ENCODE data around the gene VANGL1. TPM values are rescaled to one million over a fixed set of nuclear protein-coding genes. Genes with fewer than 3 reads are reported as not detected.

The VANGL1 gene
- total RNA-seq, 4 donors from 2014 or later: 6.3 to 11.7 (median 8.1) TPM

DNA sequence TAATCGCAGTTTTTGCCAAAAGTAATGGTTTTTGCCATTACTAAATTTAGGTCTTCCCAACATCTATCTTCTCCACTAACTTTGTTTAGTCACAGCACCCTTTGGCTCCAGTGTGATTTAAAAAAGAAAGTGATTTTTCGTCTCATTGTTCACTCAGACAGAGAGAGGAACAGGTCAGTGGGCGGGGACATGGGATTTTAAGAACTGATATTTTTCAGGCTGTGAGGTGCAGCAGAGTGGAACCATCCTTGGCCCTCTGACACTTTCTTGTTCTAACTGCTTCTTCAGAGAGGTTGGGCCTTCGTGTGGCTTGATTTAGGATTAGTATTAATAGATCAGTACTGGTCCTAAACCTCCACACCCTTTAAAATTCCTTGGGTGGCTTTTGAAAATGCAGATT lies 88.0 kb downstream of the VANGL1 start:
- no peak overlapping the region for H3K4me3 ChIP-seq
- WGBS: 85% methylated on average over 4 of the region's 4 CpGs
- peaks cover 22 to 37% (median 28%) of the 10 kb centered on the region in 4 donors for H3K4me1 ChIP-seq
- intact Hi-C loops (cut with DNase I): no loop called here
- H3K27me3 ChIP-seq: no peaks in the 10 kb centered on the region
- H3K27ac ChIP-seq (replicated peaks in 1 of 4): no peak overlapping the region
- peaks cover 0 to 51% (median 14%) of the 10 kb centered on the region in 4 donors for H3K36me3 ChIP-seq
- no peaks in the 10 kb centered on the region for H3K9me3 ChIP-seq
- TF ChIP-seq POLR2A (IDR thresholded peaks at IDR 0.05; ENCODE audit: low read depth) (no peak), POLR2AphosphoS5 (IDR thresholded peaks at IDR 0.05) (no peak), EP300 (IDR thresholded peaks at IDR 0.05) (no peak)
- TF ChIP-seq, protein P1, sequence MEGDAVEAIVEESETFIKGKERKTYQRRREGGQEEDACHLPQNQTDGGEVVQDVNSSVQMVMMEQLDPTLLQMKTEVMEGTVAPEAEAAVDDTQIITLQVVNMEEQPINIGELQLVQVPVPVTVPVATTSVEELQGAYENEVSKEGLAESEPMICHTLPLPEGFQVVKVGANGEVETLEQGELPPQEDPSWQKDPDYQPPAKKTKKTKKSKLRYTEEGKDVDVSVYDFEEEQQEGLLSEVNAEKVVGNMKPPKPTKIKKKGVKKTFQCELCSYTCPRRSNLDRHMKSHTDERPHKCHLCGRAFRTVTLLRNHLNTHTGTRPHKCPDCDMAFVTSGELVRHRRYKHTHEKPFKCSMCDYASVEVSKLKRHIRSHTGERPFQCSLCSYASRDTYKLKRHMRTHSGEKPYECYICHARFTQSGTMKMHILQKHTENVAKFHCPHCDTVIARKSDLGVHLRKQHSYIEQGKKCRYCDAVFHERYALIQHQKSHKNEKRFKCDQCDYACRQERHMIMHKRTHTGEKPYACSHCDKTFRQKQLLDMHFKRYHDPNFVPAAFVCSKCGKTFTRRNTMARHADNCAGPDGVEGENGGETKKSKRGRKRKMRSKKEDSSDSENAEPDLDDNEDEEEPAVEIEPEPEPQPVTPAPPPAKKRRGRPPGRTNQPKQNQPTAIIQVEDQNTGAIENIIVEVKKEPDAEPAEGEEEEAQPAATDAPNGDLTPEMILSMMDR (IDR thresholded peaks at IDR 0.05): no peak
- no peak for DNase-seq (ENCODE audit: extremely low spot score)

DNA sequence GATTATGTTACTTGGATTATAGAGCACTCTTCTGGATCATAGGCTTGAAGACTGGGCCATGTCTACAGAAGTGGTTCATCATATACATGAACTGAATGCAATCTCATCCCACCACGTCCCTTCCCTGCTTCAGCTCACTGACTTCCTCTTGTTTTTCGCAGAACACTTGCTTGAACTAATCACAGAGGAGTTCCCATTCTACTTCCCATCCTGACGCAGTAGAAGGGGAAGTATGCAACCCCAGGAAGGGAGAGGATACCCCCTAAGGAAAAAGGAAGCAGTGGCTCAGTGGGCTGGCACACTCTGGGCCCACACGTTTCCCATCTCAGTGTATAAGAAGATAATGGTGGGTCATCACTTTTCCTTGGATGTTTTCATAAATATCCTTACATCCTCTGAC lies 90.5 kb downstream of the VANGL1 start:
- WGBS: 71% methylated on average over 4 of the region's 4 CpGs

DNA sequence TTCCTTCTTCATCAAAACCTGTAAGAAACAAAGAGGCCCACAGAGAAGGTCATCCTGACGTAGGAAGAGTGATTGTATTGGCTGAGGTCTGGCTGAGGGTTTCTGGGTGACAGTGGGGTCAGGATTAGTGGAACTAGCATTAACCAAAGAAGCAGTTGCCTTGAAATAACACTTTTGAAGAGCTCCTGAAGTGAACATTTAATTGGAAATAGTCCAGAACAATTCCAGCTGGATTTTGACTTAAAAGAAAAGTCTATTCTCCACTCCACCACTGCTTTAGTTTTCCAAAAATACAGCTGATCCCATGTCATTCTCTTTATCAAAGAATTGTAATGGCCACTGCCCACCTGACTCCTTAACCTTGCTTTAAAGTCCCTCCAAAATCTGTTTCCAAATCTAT lies 99.0 kb downstream of the VANGL1 start:
- Histone ChIP-seq H3K4me1 (peaks cover 0 to 6% (median 0%) of the 10 kb centered on the region in 4 donors), H3K27me3 (no peaks in the 10 kb centered on the region), H3K27ac (replicated peaks in 1 of 4) (no peak overlapping the region), H3K9me3 (no peaks in the 10 kb centered on the region), H3K36me3 (peaks cover 7 to 34% (median 23%) of the 10 kb centered on the region in 4 donors), H3K4me3 (no peak overlapping the region)
- intact Hi-C loops (cut with DNase I): no loop called here
- no peak for DNase-seq (ENCODE audit: extremely low spot score)
- WGBS: 54% methylated on average over 1 of the region's 1 CpG
- TF ChIP-seq, protein P1 (IDR thresholded peaks at IDR 0.05): no peak
- TF ChIP-seq POLR2A (IDR thresholded peaks at IDR 0.05; ENCODE audit: low read depth) (no peak), POLR2AphosphoS5 (IDR thresholded peaks at IDR 0.05) (no peak), EP300 (IDR thresholded peaks at IDR 0.05) (no peak)

More for the DNA sequence above, 90.5 kb downstream of the VANGL1 start:
- Histone ChIP-seq H3K4me1 (peaks cover 13 to 15% (median 13%) of the 10 kb centered on the region in 4 donors), H3K36me3 (peaks cover 0 to 32% (median 10%) of the 10 kb centered on the region in 4 donors), H3K27ac (replicated peaks in 1 of 4) (no peak overlapping the region), H3K4me3 (no peak overlapping the region), H3K27me3 (no peaks in the 10 kb centered on the region), H3K9me3 (no peaks in the 10 kb centered on the region)
- DNase-seq (ENCODE audit: extremely low spot score): no peak
- TF ChIP-seq POLR2AphosphoS5 (IDR thresholded peaks at IDR 0.05): no peak
- TF ChIP-seq, protein P1 (IDR thresholded peaks at IDR 0.05): no peak
- no peak for TF ChIP-seq EP300 (IDR thresholded peaks at IDR 0.05)
- no peak for TF ChIP-seq POLR2A (IDR thresholded peaks at IDR 0.05; ENCODE audit: low read depth)
- intact Hi-C loops (cut with DNase I): no loop called here

DNA sequence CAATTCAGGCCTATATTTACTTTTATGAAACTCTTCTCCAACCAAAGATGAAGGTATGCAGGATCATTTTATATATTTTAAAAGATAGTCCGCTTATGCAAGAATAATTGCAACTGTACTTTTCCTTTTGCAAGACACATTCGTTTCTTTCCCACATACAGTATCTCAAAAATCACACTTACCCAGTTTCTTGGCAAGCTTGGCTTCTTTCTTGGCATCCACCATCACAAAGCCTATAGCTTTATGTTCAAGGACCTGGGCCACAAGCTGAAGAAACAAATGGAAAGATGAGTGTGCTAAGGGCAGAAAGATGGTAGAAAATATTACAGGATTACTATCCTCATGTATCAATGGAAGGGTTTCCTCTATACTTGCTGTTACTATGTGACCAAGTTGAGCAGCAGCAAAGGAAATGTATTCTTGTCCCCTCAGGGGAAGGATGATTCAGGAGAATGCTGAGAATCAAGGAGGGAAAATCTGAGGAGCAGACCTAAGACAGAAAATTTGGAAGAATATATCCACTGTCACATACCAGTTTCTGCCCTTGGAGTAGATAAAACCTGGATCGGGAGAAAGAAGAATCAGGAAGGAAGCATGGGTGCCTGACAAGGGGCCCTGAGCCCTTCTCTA lies 103.0 kb downstream of the VANGL1 start:
- intact Hi-C loops (cut with DNase I): no loop called here
- Histone ChIP-seq H3K36me3 (peaks cover 0 to 14% (median 11%) of the 10 kb centered on the region in 4 donors), H3K4me1 (peaks cover 18 to 20% (median 18%) of the 10 kb centered on the region in 4 donors), H3K27me3 (no peaks in the 10 kb centered on the region), H3K9me3 (no peaks in the 10 kb centered on the region), H3K27ac (replicated peaks in 1 of 4) (no peak overlapping the region), H3K4me3 (no peak overlapping the region)
- no peak for DNase-seq (ENCODE audit: extremely low spot score)
- WGBS: 80% methylated on average over 3 of the region's 3 CpGs
- no peak for TF ChIP-seq POLR2AphosphoS5 (IDR thresholded peaks at IDR 0.05)
- TF ChIP-seq POLR2A (IDR thresholded peaks at IDR 0.05; ENCODE audit: low read depth): no peak
- TF ChIP-seq EP300 (IDR thresholded peaks at IDR 0.05): no peak
- TF ChIP-seq, protein P1 (IDR thresholded peaks at IDR 0.05): no peak

Measured in esophagus muscularis mucosa (tissue), 4 donors.